Thyroid gland (tissue), 4 donors: ENCODE data around the gene KNG1. TPM values are rescaled to one million over a fixed set of nuclear protein-coding genes. Genes with fewer than 3 reads are reported as not detected.

Source experiments
- DNase-seq, 2 donors: peaks; one replicate each; pipeline ENCODE4 v3.0.0-alpha.2; 2019
- H3K27ac ChIP-seq, 3 donors: fragments of 200-600 bp; sonication (generic); 1 replicate in 2 of 3; 2 replicates in 1 of 3; pipeline ENCODE4 v1.5.1; 2016 to 2019; ENCODE audit warnings: mild to moderate bottlenecking in 1 of 3, moderate library complexity in 1 of 3
- H3K27me3 ChIP-seq: fragments of 200-600 bp; sonication (generic); one replicate; pipeline ENCODE4 v1.5.1; 2019
- H3K36me3 ChIP-seq, 2 donors: fragments of 200-600 bp; sonication (generic); one replicate each; pipeline ENCODE4 v1.5.1; 2016 to 2019
- H3K4me1 ChIP-seq, 2 donors: fragments of 200-600 bp; sonication (generic); one replicate each; pipeline ENCODE4 v1.5.1; 2017 to 2019
- H3K4me3 ChIP-seq, 3 donors: fragments of 200-600 bp; sonication (generic); replicated peaks in 1 of 3; 1 replicate in 2 of 3; 2 replicates in 1 of 3; pipeline ENCODE4 v1.5.1; 2016; ENCODE audit warnings: mild to moderate bottlenecking in 1 of 3
- H3K9me3 ChIP-seq: fragments of 200-600 bp; sonication (generic); one replicate; pipeline ENCODE4 v1.5.1; 2017
- POLR2A ChIP-seq, 2 donors: fragments of 450-650 bp; IDR thresholded peaks; one replicate each; pipeline ENCODE4 v1.6.1; 2017; ENCODE audit warnings: antibody characterized with exemption in 2 of 2, mild to moderate bottlenecking in 2 of 2, moderate library complexity in 1 of 2
- WGBS, 2 donors: methylation state at CpG; one replicate each; pipeline ENCODE4 v1.1.5; 2017; 5-methylcytosine and 5-hydroxymethylcytosine counted together
- intact Hi-C: fragments of 100-400 bp; cut with DNase I; formaldehyde crosslinking; loops from one replicate; pipeline ENCODE4 v1.15.1; 2023
- total RNA-seq, 4 donors: library from RNA; depleted of rRNA; stranded (reverse); fragments of >200 nt; gene quantifications; one replicate each; pipeline ENCODE4 v1.2.3, GENCODE V29; 2016
- TF ChIP-seq, protein P1 (sequence below), 6 experiments: fragments of 200-600 bp in 3 of 6; fragments of 450-650 bp in 3 of 6; sonication (generic) in 3 of 6; IDR thresholded peaks; one replicate each; pipeline ENCODE4 v1.5.1; 2016 to 2019; ENCODE audit warnings: antibody characterized with exemption in 6 of 6, mild to moderate bottlenecking in 2 of 6, inconsistent platforms in 1 of 6, moderate library complexity in 1 of 6

Gene KNG1
- total RNA-seq, 4 donors from 2014 or later = not detected

DNA sequence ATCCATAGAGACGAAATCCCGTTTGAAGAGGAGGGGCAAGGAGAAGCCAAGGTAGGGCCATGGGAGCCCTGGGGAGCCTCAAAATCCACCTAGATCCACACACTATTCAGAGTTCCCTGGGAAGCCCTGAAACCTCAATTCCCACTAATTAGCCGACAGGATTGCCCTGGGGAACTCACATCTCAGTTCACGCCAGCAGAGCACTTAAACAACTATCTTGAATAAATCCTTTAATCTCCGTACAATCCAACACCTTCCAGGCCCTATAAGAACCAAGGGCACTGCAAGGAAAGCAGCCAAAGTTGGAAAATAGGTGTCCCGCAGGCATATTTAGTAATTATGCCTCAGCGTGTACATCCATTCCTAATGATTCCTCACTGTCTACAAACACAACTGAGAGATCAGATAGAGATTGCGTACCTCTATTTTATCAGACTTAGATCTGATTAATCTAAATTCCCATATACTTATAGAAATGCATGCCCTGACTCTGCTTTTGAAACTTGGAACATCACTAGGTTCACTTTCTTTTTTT is 40.6 kb downstream of the KNG1 start:
- Histone ChIP-seq H3K4me1 (no peaks in the 10 kb centered on the region), H3K9me3 (no peaks in the 10 kb centered on the region), H3K4me3 (no peak overlapping the region), H3K27me3 (no peaks in the 10 kb centered on the region), H3K27ac (no peak overlapping the region), H3K36me3 (no peaks in the 10 kb centered on the region)
- TF ChIP-seq, protein P1, sequence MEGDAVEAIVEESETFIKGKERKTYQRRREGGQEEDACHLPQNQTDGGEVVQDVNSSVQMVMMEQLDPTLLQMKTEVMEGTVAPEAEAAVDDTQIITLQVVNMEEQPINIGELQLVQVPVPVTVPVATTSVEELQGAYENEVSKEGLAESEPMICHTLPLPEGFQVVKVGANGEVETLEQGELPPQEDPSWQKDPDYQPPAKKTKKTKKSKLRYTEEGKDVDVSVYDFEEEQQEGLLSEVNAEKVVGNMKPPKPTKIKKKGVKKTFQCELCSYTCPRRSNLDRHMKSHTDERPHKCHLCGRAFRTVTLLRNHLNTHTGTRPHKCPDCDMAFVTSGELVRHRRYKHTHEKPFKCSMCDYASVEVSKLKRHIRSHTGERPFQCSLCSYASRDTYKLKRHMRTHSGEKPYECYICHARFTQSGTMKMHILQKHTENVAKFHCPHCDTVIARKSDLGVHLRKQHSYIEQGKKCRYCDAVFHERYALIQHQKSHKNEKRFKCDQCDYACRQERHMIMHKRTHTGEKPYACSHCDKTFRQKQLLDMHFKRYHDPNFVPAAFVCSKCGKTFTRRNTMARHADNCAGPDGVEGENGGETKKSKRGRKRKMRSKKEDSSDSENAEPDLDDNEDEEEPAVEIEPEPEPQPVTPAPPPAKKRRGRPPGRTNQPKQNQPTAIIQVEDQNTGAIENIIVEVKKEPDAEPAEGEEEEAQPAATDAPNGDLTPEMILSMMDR (IDR thresholded peaks at IDR 0.05) = no peak
- TF ChIP-seq POLR2A (IDR thresholded peaks at IDR 0.05) = no peak
- DNase-seq = no peak
- 84 to 93% methylated on average over 8 of the region's 8 CpGs for WGBS, 2 donors
- intact Hi-C loops = loop anchor here (10.0 kb wide), 1 partner anchor 143 kb away; the partner anchor contains the start of gene AHSG

DNA sequence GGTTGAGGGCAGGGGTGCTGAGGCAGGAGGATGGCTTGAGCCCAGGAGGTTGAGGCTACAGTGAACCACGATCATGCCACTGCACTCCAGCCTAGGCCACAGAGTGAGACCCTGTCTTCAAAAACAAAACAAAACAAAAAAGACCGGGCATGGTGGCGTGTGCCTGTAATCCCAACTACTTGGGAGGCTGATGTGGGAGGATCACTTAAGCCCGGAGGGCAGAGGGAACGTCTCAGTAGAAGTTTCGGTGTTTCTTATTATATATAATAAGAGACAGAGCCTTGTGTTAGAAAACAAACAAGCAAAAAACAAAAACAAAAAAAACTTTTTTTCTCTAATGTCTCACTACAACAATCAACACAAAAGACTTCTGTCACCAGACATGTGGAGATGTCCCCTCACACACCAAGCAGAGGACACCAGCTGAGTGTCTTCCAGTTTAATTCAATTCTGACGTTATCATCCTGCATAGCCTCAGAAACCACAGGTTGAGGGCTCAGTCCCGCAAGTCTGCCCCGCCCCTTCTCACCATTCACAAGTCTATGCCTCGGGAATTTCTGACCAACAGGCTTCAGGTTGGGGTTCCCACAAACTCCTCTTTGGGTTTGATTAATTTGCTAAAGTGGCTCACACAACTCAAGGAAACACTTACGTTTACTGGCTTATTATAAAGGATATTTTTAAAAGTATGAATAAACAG is 42.2 kb downstream of the KNG1 start:
- Histone ChIP-seq H3K27me3 (no peaks in the 10 kb centered on the region), H3K4me1 (no peaks in the 10 kb centered on the region), H3K4me3 (no peak overlapping the region), H3K36me3 (no peaks in the 10 kb centered on the region), H3K9me3 (no peaks in the 10 kb centered on the region), H3K27ac (no peak overlapping the region)
- TF ChIP-seq POLR2A (IDR thresholded peaks at IDR 0.05) = no peak
- TF ChIP-seq, protein P1 (IDR thresholded peaks at IDR 0.05) = no peak
- intact Hi-C loops = loop anchor here (10.0 kb wide), 1 partner anchor 145 kb away; the partner anchor contains the start of gene AHSG
- WGBS, 2 donors = 82 to 88% methylated on average over 11 of the region's 11 CpGs
- no peak for DNase-seq

DNA sequence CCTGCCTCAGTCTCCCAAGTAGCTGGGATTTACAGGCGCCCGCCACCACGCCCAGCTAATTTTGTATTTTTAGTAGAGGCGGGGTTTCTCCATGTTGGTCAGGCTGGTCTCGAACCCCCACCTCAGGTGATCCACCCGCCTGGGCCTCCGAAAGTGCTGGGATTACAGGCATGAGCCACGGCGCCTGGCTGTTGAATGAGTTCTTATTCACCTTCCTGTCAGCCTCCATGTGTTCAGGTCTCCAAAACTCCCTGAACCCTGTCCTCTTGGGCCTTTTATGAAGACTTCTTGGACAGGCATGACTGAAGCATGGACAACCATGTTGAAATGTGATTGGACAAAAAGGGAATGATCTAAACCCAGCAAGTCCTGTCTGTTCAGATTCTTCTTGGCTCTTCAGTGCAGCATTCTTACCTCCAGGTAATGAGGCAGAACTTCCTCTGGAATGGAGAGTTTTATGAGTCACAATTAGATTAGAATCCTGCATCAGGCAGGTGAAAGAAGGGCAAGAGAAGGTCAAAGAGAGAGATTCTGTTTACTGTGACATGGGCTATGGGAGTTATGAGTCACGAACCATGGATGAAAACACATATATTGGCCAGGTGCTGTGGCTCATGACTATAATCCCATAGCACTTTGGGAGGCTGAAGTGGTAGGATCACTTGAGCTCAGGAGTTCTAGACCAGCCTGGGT is 43.1 kb downstream of the KNG1 start:
- 64 to 78% methylated on average over 10 of the region's 10 CpGs for WGBS, 2 donors
- no peaks in the 10 kb centered on the region for H3K9me3 ChIP-seq
- no peaks in the 10 kb centered on the region for H3K27me3 ChIP-seq
- DNase-seq = peak; percentile 63 to 65
- intact Hi-C loops = no loop called here
- no peaks in the 10 kb centered on the region for H3K36me3 ChIP-seq
- TF ChIP-seq, protein P1 (IDR thresholded peaks at IDR 0.05) = no peak
- TF ChIP-seq POLR2A (IDR thresholded peaks at IDR 0.05) = peak in 1 of 2 donors; percentile 28
- no peak overlapping the region for H3K4me3 ChIP-seq
- no peak overlapping the region for H3K27ac ChIP-seq
- H3K4me1 ChIP-seq = no peaks in the 10 kb centered on the region

DNA sequence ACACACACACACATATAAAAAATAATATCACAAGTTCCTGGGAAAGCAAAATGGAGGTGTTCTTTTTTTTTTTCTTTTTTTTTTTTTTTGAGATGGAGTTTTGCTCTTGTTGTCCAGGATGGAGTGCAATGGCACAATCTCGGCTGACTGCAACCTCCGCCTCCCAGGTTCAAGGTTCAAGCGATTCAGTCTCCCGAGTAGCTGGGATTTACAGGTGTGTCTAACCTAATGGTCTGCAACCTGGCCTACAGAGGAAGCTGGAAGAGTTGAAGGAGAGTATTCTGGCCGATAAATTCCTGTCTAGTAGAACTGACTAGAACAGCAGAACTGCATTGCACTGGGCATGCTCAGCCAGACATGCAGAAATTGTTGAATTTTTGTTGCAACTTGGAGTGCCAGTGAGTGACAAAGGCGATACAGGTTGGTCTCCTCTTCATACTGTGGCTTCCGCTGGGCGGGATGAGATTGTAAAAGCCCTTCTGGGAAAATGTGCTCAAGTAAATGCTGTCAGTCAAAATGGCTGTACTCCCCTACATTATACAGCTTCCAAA is 43.8 kb downstream of the KNG1 start:
- no peak for TF ChIP-seq POLR2A (IDR thresholded peaks at IDR 0.05)
- TF ChIP-seq, protein P1 (IDR thresholded peaks at IDR 0.05) = no peak
- intact Hi-C loops = no loop called here
- Histone ChIP-seq H3K27me3 (no peaks in the 10 kb centered on the region), H3K9me3 (no peaks in the 10 kb centered on the region), H3K4me1 (no peaks in the 10 kb centered on the region), H3K27ac (no peak overlapping the region), H3K4me3 (no peak overlapping the region), H3K36me3 (no peaks in the 10 kb centered on the region)
- DNase-seq = peak in 1 of 2 donors; percentile 5
- WGBS, 2 donors = 82 to 86% methylated on average over 8 of the region's 8 CpGs
